GOT3 (cell line): ENCODE results near the gene RPS28.
"Not testable (repeated sequence)": the region's sequence is repeated elsewhere in the genome, so short reads cannot be mapped to it uniquely, and the experiment has no call there.

Experiments used
- DNase-seq: peaks from one replicate; lab custom pipeline; 2025; ENCODE audit warnings: mixed read lengths; lab: John Stamatoyannopoulos, UW

The RPS28 gene

GRCh38 chr19:8320564-8321066 lies 681 bp upstream of the RPS28 start:
- DNase-seq, result no peak

- no peak for DNase-seq
Observed at GRCh38 chr19:8321986-8322637, 816 bp downstream of the RPS28 start.

- DNase-seq, result no peak
Observed at GRCh38 chr19:8322638-8322997, 1.3 kb downstream of the RPS28 start.

- DNase-seq, result no peak
Observed at GRCh38 chr19:8323781-8324185, 2.5 kb downstream of the RPS28 start.

GRCh38 chr19:8324186-8325050 lies 3.1 kb downstream of the RPS28 start:
- no peak for DNase-seq

GRCh38 chr19:8325454-8325853 lies 4.2 kb downstream of the RPS28 start:
- no peak for DNase-seq

GRCh38 chr19:8329996-8330395 lies 8.7 kb downstream of the RPS28 start:
- DNase-seq, result no peak

GRCh38 chr19:8331263-8331845 lies 10.1 kb downstream of the RPS28 start:
- no peak for DNase-seq

GRCh38 chr19:8332976-8333766 lies 11.9 kb downstream of the RPS28 start:
- no peak for DNase-seq

GRCh38 chr19:8333767-8334457 lies 12.6 kb downstream of the RPS28 start:
- no peak for DNase-seq

- no peak for DNase-seq
Observed at GRCh38 chr19:8334458-8335342, 13.4 kb downstream of the RPS28 start.

- DNase-seq, result no peak
Observed at GRCh38 chr19:8335343-8336071, 14.2 kb downstream of the RPS28 start.

GRCh38 chr19:8336072-8336569 lies 14.8 kb downstream of the RPS28 start:
- no peak for DNase-seq

GRCh38 chr19:8336660-8337059 lies 15.4 kb downstream of the RPS28 start:
- DNase-seq, result no peak

GRCh38 chr19:8337728-8338127 lies 16.4 kb downstream of the RPS28 start:
- no peak for DNase-seq

GRCh38 chr19:8338835-8339234 lies 17.5 kb downstream of the RPS28 start:
- no peak for DNase-seq

GRCh38 chr19:8340341-8341096 lies 19.2 kb downstream of the RPS28 start:
- no peak for DNase-seq

GRCh38 chr19:8341504-8341903 lies 20.2 kb downstream of the RPS28 start:
- DNase-seq, result not testable (repeated sequence)

- no peak for DNase-seq
Observed at GRCh38 chr19:8342316-8342683, 21.0 kb downstream of the RPS28 start.
